SK-N-MC (cell line): ENCODE measurements around the gene PDE3B.
"Not testable (repeated sequence)": the region's sequence is repeated elsewhere in the genome, so short reads cannot be mapped to it uniquely, and the experiment has no call there.

ENCODE experiments used
- DNase-seq: peaks from one replicate; pipeline ENCODE4 v3.0.0-alpha.2; 2011; ENCODE audit warnings: low read depth, low spot score
- H3K27ac ChIP-seq: fragments of 200-600 bp; sonication (generic); 2 replicates; pipeline ENCODE4 v1.5.1; 2016; ENCODE audit warnings: mixed run types
- H3K36me3 ChIP-seq: fragments of 200-600 bp; sonication (generic); 2 replicates; pipeline ENCODE4 v1.6.1; 2017; ENCODE audit warnings: antibody characterized with exemption, low read length, mixed read lengths; ENCODE audit not compliant: insufficient read depth
- H3K4me3 ChIP-seq: fragments of 200-600 bp; sonication (generic); 2 replicates; pipeline ENCODE4 v1.5.1; 2016
- H3K9ac ChIP-seq: fragments of 200-600 bp; sonication (generic); 2 replicates; pipeline ENCODE4 v1.8.0; 2017; ENCODE audit warnings: mixed run types, mixed read lengths; ENCODE audit not compliant: insufficient read length
- H3K9me3 ChIP-seq: fragments of 200-600 bp; sonication (generic); 2 replicates; pipeline ENCODE4 v1.6.1; 2017; ENCODE audit warnings: low read depth, mild to moderate bottlenecking, antibody characterized with exemption, low read length, moderate library complexity, mixed read lengths
- EZH2 ChIP-seq: fragments of 200-600 bp; sonication (generic); IDR thresholded peaks from one replicate; pipeline ENCODE4 v1.6.1; 2017; ENCODE audit warnings: antibody characterized with exemption
- FOXP2 ChIP-seq: optimal IDR thresholded peaks from 2 replicates; pipeline ENCODE3; 2011; ENCODE audit warnings: mild to moderate bottlenecking, moderate library complexity; ENCODE audit not compliant: insufficient read depth; ENCODE audit errors: extremely low read length, control extremely low read depth
- POLR2AphosphoS5 ChIP-seq: IDR thresholded peaks from 2 replicates; pipeline ENCODE4 v1.6.1; 2012; ENCODE audit warnings: mild to moderate bottlenecking, low read depth, low read length, borderline replicate concordance

The PDE3B gene

DNA sequence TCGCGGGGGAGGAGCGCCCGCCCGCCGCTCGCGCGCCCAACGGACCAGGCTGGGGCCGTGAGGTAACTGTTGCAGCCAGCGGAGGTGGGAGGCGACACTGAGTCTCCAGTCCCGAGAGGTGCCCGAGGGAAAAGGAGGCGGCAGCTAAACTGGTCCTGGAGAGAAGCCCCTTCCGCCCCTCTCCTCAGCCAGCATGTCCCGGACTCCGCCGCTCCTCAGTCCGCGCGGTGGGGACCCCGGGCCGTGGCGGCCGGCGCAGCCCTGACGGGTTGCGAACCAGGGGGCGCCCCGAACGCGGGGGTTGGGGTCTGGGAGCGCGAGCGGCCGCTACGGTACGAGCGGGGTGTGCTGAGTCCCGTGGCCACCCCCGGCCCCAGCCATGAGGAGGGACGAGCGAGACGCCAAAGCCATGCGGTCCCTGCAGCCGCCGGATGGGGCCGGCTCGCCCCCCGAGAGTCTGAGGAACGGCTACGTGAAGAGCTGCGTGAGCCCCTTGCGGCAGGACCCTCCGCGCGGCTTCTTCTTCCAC, at the start of gene PDE3B:
PDE3B (plus strand) TSS at position 108 of the 529 bp plus-strand sequence; CDS start at position 380, 272 bp downstream.
- DNase-seq = no peak
- TF ChIP-seq EZH2 = no peak
- TF ChIP-seq POLR2AphosphoS5 = peak; percentile 36; the same call in 1 of the 2 replicates
- H3K9me3 ChIP-seq = no peaks in the 10 kb centered on the region
- no peaks in the 10 kb centered on the region for H3K36me3 ChIP-seq
- H3K4me3 ChIP-seq = peak within 1 kb of the TSS; percentile 86
- no peak within 1 kb of the TSS for H3K27ac ChIP-seq
- peak within 1 kb of the TSS; percentile 63 for H3K9ac ChIP-seq

DNA sequence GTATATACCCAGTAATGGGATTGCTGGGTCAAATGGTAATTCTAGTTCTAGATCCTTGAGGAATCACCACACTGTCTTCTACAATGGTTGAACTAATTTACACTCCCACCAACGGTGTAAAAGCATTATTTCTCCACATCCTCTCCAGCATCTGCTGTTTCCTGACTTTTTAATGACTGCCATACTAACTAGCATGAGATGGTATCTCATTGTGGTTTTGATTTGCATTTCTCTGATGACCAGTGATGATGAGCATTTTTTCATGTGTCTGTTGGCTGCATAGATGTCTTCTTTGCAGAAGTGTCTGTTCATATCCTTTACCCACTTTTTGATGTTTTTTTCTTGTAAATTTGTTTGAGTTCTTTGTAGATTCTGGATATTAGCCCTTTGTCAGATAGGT, 48.3 kb upstream of the PDE3B start:
- H3K9ac ChIP-seq, DNase-seq, H3K9me3 ChIP-seq, H3K36me3 ChIP-seq, H3K27ac ChIP-seq, H3K4me3 ChIP-seq: not testable (repeated sequence)

DNA sequence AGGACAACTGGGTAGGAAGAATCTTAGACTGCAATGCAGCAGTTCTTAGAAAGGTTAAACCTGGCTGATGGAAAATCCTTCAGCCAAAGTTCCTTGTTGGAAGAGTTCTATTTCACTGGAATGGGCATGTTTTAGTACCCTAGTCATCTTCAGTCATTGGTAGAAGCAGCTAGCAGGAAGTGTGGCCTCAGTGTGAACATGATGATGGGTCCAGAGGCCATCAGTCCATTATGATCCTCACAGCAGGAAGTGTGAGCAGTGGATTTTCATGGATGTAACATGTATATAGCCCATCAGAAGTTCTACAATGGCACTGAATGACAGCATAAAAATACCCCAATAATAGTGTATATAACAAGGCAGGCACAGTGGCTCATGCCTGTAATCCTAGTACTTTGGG, 35.9 kb upstream of the PDE3B start:
- TF ChIP-seq POLR2AphosphoS5 (no peak), FOXP2 (no peak), EZH2 (no peak)
- no peak overlapping the region for H3K9ac ChIP-seq
- no peak overlapping the region for H3K4me3 ChIP-seq
- H3K36me3 ChIP-seq = peaks cover 21% of the 10 kb centered on the region; the same call in 1 of the 2 replicates
- H3K9me3 ChIP-seq = no peaks in the 10 kb centered on the region
- DNase-seq = no peak
- no peak overlapping the region for H3K27ac ChIP-seq

DNA sequence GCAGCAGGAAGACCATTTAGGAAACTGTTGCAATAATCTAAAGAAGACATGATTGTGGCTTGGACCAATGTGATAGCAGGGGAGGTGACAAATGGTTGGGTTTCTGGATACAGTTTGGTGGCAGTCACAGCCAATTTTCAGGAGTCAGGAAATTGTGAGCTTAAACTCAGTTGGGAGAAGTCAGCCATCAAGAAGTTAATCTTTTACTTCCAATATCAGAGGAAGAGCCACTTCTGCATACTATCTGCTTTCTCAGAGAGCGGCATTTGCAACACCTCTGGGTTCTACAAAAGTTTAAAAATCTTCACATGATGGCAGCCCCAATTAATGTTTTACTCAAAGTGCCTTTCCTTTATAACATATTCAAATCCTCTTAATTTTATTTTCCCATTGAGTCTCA, 33.7 kb upstream of the PDE3B start:
- TF ChIP-seq POLR2AphosphoS5 (no peak), FOXP2 (no peak), EZH2 (no peak)
- H3K9me3 ChIP-seq = no peaks in the 10 kb centered on the region
- no peak overlapping the region for H3K4me3 ChIP-seq
- DNase-seq = no peak
- no peak overlapping the region for H3K27ac ChIP-seq
- peaks cover 21% of the 10 kb centered on the region; the same call in 1 of the 2 replicates for H3K36me3 ChIP-seq
- no peak overlapping the region for H3K9ac ChIP-seq

DNA sequence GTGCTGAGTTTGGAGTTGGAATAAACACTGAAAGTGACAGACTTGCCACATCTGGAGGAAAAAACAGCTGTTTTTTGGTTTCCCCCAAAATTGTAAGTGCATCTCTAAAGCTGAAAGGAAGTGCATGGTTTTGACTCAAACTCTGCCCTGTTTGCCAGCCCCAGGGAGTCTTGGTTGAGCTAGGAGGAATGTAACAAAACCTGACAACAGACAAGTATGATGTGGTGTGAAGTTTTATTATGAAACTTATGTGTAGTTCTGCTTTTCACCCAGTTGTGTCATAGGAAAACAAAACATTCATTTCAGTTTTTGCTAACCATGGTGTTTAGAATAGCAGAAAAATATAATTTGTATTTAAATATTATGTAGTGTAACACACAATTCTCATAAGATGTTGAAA, 31.7 kb upstream of the PDE3B start:
- Histone ChIP-seq H3K9me3 (no peaks in the 10 kb centered on the region), H3K4me3 (no peak overlapping the region), H3K36me3 (peaks cover 7% of the 10 kb centered on the region; the same call in 1 of the 2 replicates), H3K9ac (no peak overlapping the region), H3K27ac (no peak overlapping the region)
- no peak for DNase-seq
- TF ChIP-seq FOXP2 (no peak), EZH2 (no peak), POLR2AphosphoS5 (no peak)

DNA sequence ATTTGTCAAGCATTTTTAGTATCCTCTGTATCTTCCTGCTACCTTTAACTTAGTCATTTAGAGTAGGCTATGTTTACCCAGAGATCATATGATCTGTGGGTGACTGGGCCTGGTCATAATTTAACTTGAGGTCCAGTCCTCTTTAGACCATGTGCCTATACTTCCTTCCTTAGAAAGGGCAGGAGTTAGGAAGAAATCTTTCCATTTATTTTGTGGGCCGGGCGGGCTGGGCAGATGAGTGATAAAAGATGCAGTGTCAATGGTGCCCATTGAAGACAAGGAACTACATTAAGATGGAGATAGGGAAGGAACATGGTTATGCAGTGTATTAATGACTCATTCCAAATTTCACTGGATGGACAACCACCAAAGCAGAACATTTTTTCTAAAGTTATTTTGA, 30.9 kb upstream of the PDE3B start:
- Histone ChIP-seq H3K4me3 (no peak overlapping the region), H3K9me3 (no peaks in the 10 kb centered on the region), H3K36me3 (peaks cover 7% of the 10 kb centered on the region; the same call in 1 of the 2 replicates), H3K27ac (no peak overlapping the region), H3K9ac (no peak overlapping the region)
- no peak for TF ChIP-seq EZH2
- TF ChIP-seq POLR2AphosphoS5 = no peak
- no peak for DNase-seq

DNA sequence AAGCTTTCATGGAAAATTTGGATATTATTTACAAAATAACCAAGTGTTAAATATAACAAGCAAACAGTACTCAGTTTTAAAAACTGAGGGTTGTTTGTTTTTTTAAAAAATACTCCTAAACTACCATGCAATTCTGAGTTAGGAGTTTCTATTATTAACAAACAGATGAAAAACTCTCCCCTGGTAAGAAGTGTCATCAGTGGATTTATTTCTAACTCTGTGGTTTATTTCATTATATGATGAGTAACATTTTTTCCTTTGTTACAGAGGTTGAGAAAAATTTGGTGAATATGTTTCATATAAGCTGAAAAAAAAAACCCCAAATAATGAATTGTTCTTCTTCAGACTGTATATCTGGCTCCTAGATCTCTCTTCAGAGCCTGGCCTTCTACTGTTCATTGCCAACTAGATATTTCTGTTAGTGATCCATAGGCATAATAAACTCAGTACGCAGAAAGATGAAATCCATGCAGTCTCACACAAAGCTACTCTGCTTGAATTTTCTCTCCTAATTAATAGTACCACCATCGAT, 29.4 kb upstream of the PDE3B start:
- H3K27ac ChIP-seq = no peak overlapping the region
- H3K9me3 ChIP-seq = no peaks in the 10 kb centered on the region
- no peak for DNase-seq
- no peak overlapping the region for H3K9ac ChIP-seq
- H3K4me3 ChIP-seq = no peak overlapping the region
- peaks cover 5% of the 10 kb centered on the region; the same call in 1 of the 2 replicates for H3K36me3 ChIP-seq
- TF ChIP-seq EZH2 = no peak
- no peak for TF ChIP-seq FOXP2

DNA sequence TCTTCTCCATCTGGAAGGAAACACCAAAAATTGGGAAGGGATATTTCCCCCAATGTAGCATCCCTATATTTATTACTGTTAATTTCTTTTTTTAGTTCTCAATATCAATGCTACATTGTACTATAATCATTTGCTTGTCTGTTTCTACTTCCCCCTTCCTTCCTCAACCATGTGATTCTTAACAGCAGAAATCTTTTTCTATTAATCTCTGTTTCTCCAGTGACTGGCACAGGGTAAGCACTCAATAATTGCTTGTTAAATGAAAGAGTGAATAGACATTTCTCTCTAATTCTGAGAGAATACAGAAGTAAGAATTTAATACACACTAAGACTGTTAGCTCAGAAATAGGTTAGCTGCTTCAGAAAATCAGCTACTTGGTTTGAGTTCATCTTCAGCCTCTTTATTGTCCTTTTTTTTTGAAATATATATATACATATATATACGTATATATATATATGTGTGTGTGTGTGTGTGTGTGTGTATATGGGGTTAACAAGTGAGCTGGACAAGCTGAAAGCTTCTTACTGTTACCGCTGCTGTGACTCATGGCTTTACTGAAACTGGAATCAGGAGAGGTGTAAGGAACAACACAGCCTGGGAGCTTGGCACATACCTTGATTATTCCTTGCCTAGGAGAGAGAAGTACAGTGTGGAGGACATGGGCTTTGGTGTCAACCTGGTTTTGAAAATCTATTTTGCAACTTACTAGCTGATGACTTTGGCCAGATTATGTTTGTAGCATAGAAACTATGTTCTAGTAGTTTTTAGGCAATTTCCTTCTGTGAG, 26.2 kb upstream of the PDE3B start:
- Histone ChIP-seq H3K36me3 (no peaks in the 10 kb centered on the region), H3K9me3 (no peaks in the 10 kb centered on the region), H3K9ac (no peak overlapping the region), H3K4me3 (no peak overlapping the region), H3K27ac (no peak overlapping the region)
- TF ChIP-seq EZH2 (no peak), FOXP2 (no peak), POLR2AphosphoS5 (no peak)
- no peak for DNase-seq

DNA sequence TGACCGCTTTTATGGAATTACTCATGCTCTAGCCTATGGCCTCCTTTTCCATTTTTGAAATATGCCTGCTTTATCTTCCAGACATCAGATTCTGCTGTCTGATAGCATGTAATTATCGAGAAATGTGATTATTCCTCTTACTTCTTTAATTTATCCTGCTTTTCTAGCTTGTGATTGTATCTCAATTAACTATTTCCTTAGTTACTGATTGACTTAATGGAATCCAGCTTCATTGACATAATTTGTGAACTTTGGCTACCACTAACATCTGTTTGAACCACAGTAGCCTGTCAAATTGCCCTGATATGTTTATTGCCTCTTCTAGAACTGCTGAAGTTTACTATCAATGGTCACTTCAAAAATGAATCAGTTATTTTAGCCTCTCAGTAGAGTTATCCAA, 25.5 kb upstream of the PDE3B start:
- Histone ChIP-seq H3K9ac (no peak overlapping the region), H3K27ac (no peak overlapping the region), H3K4me3 (no peak overlapping the region), H3K9me3 (no peaks in the 10 kb centered on the region), H3K36me3 (no peaks in the 10 kb centered on the region)
- no peak for DNase-seq
- TF ChIP-seq EZH2 = no peak
- no peak for TF ChIP-seq POLR2AphosphoS5
- no peak for TF ChIP-seq FOXP2
